ENCODE measurements around the gene MAN1C1.

- no peak for TF ChIP-seq EZH2 (IDR thresholded peaks at IDR 0.05; ENCODE audit: borderline replicate concordance, low read depth, low read length, severe bottlenecking)
- TF ChIP-seq, protein P1, sequence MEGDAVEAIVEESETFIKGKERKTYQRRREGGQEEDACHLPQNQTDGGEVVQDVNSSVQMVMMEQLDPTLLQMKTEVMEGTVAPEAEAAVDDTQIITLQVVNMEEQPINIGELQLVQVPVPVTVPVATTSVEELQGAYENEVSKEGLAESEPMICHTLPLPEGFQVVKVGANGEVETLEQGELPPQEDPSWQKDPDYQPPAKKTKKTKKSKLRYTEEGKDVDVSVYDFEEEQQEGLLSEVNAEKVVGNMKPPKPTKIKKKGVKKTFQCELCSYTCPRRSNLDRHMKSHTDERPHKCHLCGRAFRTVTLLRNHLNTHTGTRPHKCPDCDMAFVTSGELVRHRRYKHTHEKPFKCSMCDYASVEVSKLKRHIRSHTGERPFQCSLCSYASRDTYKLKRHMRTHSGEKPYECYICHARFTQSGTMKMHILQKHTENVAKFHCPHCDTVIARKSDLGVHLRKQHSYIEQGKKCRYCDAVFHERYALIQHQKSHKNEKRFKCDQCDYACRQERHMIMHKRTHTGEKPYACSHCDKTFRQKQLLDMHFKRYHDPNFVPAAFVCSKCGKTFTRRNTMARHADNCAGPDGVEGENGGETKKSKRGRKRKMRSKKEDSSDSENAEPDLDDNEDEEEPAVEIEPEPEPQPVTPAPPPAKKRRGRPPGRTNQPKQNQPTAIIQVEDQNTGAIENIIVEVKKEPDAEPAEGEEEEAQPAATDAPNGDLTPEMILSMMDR (IDR thresholded peaks at IDR 0.05; ENCODE audit: borderline replicate concordance, extremely low read depth, low read length, poor library complexity, severe bottlenecking): no peak
Measured at GRCh38 chr1:25662061-25662460, 45.5 kb downstream of the MAN1C1 start.
